Measurements from ENCODE around the gene INPP1. TPM values are rescaled to one million over a fixed set of nuclear protein-coding genes. Genes with fewer than 3 reads are reported as not detected.

The INPP1 gene
- total RNA-seq, 1 donor from 2014 or later, result 7.9 TPM

- Histone ChIP-seq H3K36me3 (ENCODE audit: control insufficient read depth, insufficient read depth, low read length) (no peaks in the 10 kb centered on the region), H3K4me3 (ENCODE audit: low read depth, low read length) (no peak overlapping the region), H3K27me3 (ENCODE audit: control insufficient read depth, insufficient read depth, low read length) (no peaks in the 10 kb centered on the region)
- DNase-seq (ENCODE audit: low read depth) (no peak), FAIRE-seq (no peak)
- no peak for TF ChIP-seq CTCF (IDR thresholded peaks at IDR 0.05; ENCODE audit: insufficient read depth, low read length, severe bottlenecking)
These were observed 59.7 kb downstream of the INPP1 start for GRCh38 chr2:190402986-190403603.

GRCh38 chr2:190404487-190404886, 61.1 kb downstream of the INPP1 start:
- DNase-seq (ENCODE audit: low read depth), result peak; percentile 93
- no peak for FAIRE-seq
- Histone ChIP-seq H3K27me3 (ENCODE audit: control insufficient read depth, insufficient read depth, low read length) (no peaks in the 10 kb centered on the region), H3K4me3 (ENCODE audit: low read depth, low read length) (no peak overlapping the region), H3K36me3 (ENCODE audit: control insufficient read depth, insufficient read depth, low read length) (no peaks in the 10 kb centered on the region)
- TF ChIP-seq CTCF (IDR thresholded peaks at IDR 0.05; ENCODE audit: insufficient read depth, low read length, severe bottlenecking), result no peak

- Histone ChIP-seq H3K36me3 (ENCODE audit: control insufficient read depth, insufficient read depth, low read length) (no peaks in the 10 kb centered on the region), H3K4me3 (ENCODE audit: low read depth, low read length) (no peak overlapping the region), H3K27me3 (ENCODE audit: control insufficient read depth, insufficient read depth, low read length) (no peaks in the 10 kb centered on the region)
- no peak for TF ChIP-seq CTCF (IDR thresholded peaks at IDR 0.05; ENCODE audit: insufficient read depth, low read length, severe bottlenecking)
- FAIRE-seq, result no peak
- peak; percentile 73 for DNase-seq (ENCODE audit: low read depth)
These were observed 61.7 kb downstream of the INPP1 start for GRCh38 chr2:190405070-190405469.

- no peaks in the 10 kb centered on the region for H3K27me3 ChIP-seq (ENCODE audit: control insufficient read depth, insufficient read depth, low read length)
- FAIRE-seq, result no peak
- H3K4me3 ChIP-seq (ENCODE audit: low read depth, low read length), result no peak overlapping the region
- no peak for TF ChIP-seq CTCF (IDR thresholded peaks at IDR 0.05; ENCODE audit: insufficient read depth, low read length, severe bottlenecking)
- no peaks in the 10 kb centered on the region for H3K36me3 ChIP-seq (ENCODE audit: control insufficient read depth, insufficient read depth, low read length)
- no peak for DNase-seq (ENCODE audit: low read depth)
These were observed 62.6 kb downstream of the INPP1 start for GRCh38 chr2:190405995-190406394.

GRCh38 chr2:190406805-190407204, 63.4 kb downstream of the INPP1 start:
- FAIRE-seq (no peak), DNase-seq (ENCODE audit: low read depth) (no peak)
- TF ChIP-seq CTCF (IDR thresholded peaks at IDR 0.05; ENCODE audit: insufficient read depth, low read length, severe bottlenecking), result no peak
- H3K4me3 ChIP-seq (ENCODE audit: low read depth, low read length), result no peak overlapping the region
- no peaks in the 10 kb centered on the region for H3K27me3 ChIP-seq (ENCODE audit: control insufficient read depth, insufficient read depth, low read length)
- no peaks in the 10 kb centered on the region for H3K36me3 ChIP-seq (ENCODE audit: control insufficient read depth, insufficient read depth, low read length)

- H3K4me3 ChIP-seq (ENCODE audit: low read depth, low read length), result peak overlapping the region; percentile 65
- no peak for TF ChIP-seq CTCF (IDR thresholded peaks at IDR 0.05; ENCODE audit: insufficient read depth, low read length, severe bottlenecking)
- FAIRE-seq, result no peak
These were observed 63.9 kb downstream of the INPP1 start for GRCh38 chr2:190407246-190407661.

More at GRCh38 chr2:190407246-190407661, 63.9 kb downstream of the INPP1 start:
- DNase-seq (ENCODE audit: low read depth), result no peak
- no peaks in the 10 kb centered on the region for H3K27me3 ChIP-seq (ENCODE audit: control insufficient read depth, insufficient read depth, low read length)
- H3K36me3 ChIP-seq (ENCODE audit: control insufficient read depth, insufficient read depth, low read length), result no peaks in the 10 kb centered on the region
